B cell (primary cell): ENCODE measurements around the gene MBD3L2.

Experiments used
- CTCF ChIP-seq: fragments of 200-600 bp; IDR thresholded peaks from one replicate; pipeline ENCODE4 v1.8.0; 2022; ENCODE audit warnings: antibody characterized with exemption, mild to moderate bottlenecking
- EZH2 ChIP-seq: IDR thresholded peaks from 2 replicates; pipeline ENCODE4 v1.6.1; 2012; ENCODE audit warnings: borderline replicate concordance, low read depth, mild to moderate bottlenecking, moderate library complexity, low read length; ENCODE audit not compliant: insufficient read depth, poor library complexity, severe bottlenecking

GRCh38 chr19:7068599-7068998 is 19.5 kb downstream of the MBD3L2 start:
- TF ChIP-seq CTCF (no peak), EZH2 (no peak)
